ENCODE measurements around the gene TFB1M.

The TFB1M gene

DNA sequence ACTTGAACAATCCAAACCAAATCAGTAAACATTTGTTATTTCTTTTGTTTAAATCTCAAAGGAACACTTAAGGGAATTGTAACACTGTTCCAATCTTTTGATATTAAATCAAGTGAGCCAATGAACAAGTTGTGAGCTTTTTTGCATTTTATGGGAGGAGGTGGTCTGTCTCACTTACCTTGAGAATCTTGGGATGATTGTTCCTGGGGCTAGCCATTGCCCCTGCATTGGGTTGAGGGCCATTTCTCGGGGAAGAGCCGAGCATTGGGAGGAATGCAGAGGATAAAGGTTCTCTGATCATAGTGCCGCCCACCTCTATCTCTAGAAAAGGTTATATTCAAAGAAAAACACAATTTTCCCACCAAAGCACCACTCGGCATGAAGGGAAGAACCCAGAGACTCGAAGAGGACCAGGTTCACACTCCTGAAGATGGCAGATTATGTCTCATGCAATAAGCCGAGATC is 13.8 kb upstream of the TFB1M start:
- TF ChIP-seq, protein P1, sequence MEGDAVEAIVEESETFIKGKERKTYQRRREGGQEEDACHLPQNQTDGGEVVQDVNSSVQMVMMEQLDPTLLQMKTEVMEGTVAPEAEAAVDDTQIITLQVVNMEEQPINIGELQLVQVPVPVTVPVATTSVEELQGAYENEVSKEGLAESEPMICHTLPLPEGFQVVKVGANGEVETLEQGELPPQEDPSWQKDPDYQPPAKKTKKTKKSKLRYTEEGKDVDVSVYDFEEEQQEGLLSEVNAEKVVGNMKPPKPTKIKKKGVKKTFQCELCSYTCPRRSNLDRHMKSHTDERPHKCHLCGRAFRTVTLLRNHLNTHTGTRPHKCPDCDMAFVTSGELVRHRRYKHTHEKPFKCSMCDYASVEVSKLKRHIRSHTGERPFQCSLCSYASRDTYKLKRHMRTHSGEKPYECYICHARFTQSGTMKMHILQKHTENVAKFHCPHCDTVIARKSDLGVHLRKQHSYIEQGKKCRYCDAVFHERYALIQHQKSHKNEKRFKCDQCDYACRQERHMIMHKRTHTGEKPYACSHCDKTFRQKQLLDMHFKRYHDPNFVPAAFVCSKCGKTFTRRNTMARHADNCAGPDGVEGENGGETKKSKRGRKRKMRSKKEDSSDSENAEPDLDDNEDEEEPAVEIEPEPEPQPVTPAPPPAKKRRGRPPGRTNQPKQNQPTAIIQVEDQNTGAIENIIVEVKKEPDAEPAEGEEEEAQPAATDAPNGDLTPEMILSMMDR (IDR thresholded peaks at IDR 0.05): no peak
- H3K27ac ChIP-seq: no peak overlapping the region
- H3K36me3 ChIP-seq: no peaks in the 10 kb centered on the region
- no peaks in the 10 kb centered on the region for H3K4me1 ChIP-seq (ENCODE audit: control insufficient read depth in 1 of 2, insufficient read depth in 1 of 2, low read depth in 1 of 2, low read length in 1 of 2)
- H3K4me3 ChIP-seq (ENCODE audit: low read depth in 1 of 2, low read length in 1 of 2): no peak overlapping the region
- H3K9me3 ChIP-seq: no peaks in the 10 kb centered on the region
- no peaks in the 10 kb centered on the region for H3K27me3 ChIP-seq

DNA sequence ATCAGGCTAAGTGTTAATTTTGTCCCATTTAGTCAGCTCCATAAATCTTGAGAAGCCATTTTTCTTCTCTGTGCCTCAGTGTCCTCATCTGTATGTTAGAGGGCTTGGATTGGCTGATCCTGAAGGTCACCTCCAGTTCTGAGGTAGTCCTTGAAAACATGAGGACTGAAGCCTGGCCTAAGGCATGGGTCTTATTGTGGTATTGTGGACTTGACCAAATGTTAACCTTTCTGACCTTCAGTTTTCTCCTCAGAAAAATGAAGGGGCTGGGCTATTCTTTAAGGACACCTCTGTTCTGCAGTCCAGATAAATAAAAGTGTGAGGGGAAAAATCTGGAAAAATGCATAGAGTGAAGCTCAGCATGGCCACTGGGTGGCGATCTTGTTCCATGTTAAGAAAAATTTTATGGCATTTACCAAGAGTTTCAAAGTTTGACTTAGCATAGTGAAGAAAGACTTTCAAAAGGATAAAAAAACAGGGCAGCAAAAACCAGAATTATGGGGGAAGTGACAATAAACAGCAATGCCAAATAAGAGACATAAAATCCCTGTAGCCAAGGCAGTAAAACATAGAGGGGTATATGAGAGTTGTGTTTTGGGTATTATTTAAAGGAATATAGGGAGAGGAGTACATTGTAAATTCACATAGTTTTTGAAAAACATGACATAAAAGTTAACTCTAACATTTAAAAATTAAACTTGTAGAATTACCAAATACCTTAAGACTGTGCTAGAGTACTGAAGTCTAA is 13.2 kb upstream of the TFB1M start:
- H3K27ac ChIP-seq: no peak overlapping the region
- TF ChIP-seq, protein P1 (IDR thresholded peaks at IDR 0.05): peak; percentile 49
- no peaks in the 10 kb centered on the region for H3K4me1 ChIP-seq (ENCODE audit: control insufficient read depth in 1 of 2, insufficient read depth in 1 of 2, low read depth in 1 of 2, low read length in 1 of 2)
- no peaks in the 10 kb centered on the region for H3K36me3 ChIP-seq
- H3K27me3 ChIP-seq: no peaks in the 10 kb centered on the region
- H3K9me3 ChIP-seq: no peaks in the 10 kb centered on the region
- H3K4me3 ChIP-seq (ENCODE audit: low read depth in 1 of 2, low read length in 1 of 2): no peak overlapping the region

DNA sequence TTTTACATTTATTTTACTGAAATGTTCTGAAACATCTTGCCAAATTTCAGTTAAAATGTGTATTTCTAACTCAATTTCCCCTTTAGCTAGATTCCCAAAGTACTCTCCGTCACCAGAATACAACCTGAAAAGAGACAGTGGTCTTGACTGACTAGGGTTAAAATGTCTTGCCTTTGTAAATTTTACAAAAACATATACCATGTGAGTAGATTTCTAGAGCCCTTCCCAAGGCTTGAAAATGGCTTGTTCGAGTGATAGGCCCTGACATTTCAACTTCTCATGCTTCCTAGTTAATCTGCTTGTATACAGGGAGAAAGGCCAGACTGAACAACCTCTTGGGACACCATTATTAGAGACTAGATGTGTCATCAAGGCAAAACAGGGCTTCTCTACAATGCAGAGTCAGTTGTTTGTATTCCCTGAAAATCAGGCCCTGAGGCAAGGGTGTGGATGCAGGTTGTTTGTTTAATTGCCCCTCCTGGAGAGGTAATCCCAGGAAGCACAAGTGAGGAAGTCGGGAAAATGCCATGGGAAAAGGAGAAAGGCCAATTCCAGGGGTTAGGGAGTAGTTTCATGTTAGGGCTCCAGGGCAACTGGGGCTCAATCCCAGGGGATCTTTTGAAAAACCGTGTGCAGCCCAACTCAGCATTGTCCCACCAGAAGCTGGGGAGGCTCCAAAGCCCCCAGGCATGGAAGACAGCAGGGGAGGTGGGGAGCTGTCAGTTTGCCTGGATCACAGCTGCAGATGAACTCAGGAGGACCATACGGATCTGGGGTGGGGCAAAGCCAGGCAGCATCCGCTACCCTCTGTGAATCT is 11.6 kb upstream of the TFB1M start:
- TF ChIP-seq, protein P1 (IDR thresholded peaks at IDR 0.05): no peak

DNA sequence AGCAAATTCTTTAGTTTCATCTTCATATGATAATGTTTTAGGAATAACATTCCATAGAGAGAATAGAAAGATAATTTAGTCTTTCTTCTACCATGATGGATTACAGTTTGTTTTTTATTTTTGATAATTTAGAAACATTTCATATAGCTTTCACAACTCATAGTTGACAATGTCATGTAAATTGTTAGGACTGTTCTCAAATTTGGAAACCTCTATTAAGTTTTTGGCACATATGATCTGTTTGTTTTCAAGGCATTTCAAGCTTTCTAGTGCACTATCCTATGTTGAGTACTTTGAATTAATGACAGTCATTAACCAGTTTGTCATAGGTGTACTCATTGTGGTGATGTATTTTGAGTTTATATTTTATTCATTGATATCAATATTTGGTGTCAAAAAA is 10.7 kb upstream of the TFB1M start:
- Histone ChIP-seq H3K9me3 (no peaks in the 10 kb centered on the region), H3K4me1 (ENCODE audit: control insufficient read depth in 1 of 2, insufficient read depth in 1 of 2, low read depth in 1 of 2, low read length in 1 of 2) (no peaks in the 10 kb centered on the region), H3K27me3 (no peaks in the 10 kb centered on the region), H3K4me3 (ENCODE audit: low read depth in 1 of 2, low read length in 1 of 2) (no peak overlapping the region), H3K27ac (no peak overlapping the region), H3K36me3 (no peaks in the 10 kb centered on the region)
- TF ChIP-seq, protein P1 (IDR thresholded peaks at IDR 0.05): no peak

More for the DNA sequence above, 11.6 kb upstream of the TFB1M start:
- Histone ChIP-seq H3K27ac (no peak overlapping the region), H3K27me3 (no peaks in the 10 kb centered on the region), H3K36me3 (no peaks in the 10 kb centered on the region), H3K4me1 (ENCODE audit: control insufficient read depth in 1 of 2, insufficient read depth in 1 of 2, low read depth in 1 of 2, low read length in 1 of 2) (no peaks in the 10 kb centered on the region), H3K9me3 (no peaks in the 10 kb centered on the region), H3K4me3 (ENCODE audit: low read depth in 1 of 2, low read length in 1 of 2) (no peak overlapping the region)

DNA sequence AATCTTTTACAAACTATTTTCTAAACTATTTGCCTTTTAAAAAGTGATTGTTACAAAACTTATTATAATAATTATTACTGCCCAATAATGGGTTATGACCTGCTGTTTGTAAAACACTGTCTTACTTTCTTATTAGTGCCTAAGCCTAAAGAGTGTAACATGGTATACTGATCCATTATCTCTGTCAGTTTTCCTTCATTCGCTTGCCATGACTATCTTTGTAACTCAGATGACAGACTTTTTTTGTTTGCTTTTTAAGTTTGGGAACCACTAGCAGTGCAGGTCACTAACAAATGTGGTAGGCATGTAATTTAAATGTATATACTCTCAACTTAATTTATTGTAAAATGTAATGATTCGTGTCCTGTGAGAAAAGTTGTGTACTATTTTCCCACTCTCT is 9.9 kb upstream of the TFB1M start:
- H3K36me3 ChIP-seq: no peaks in the 10 kb centered on the region
- H3K9me3 ChIP-seq: no peaks in the 10 kb centered on the region
- H3K4me3 ChIP-seq (ENCODE audit: low read depth in 1 of 2, low read length in 1 of 2): no peak overlapping the region
- H3K27me3 ChIP-seq: no peaks in the 10 kb centered on the region
- TF ChIP-seq, protein P1 (IDR thresholded peaks at IDR 0.05): no peak
- no peak overlapping the region for H3K27ac ChIP-seq
- H3K4me1 ChIP-seq (ENCODE audit: control insufficient read depth in 1 of 2, insufficient read depth in 1 of 2, low read depth in 1 of 2, low read length in 1 of 2): no peaks in the 10 kb centered on the region

Measured in neutrophil (primary cell).